ENCODE data around the gene DCC. TPM values are rescaled to one million over a fixed set of nuclear protein-coding genes. Genes with fewer than 3 reads are reported as not detected.

Gene DCC
- total and polyA plus RNA-seq, 2 donors (not counting 1 experiment from before 2014, with no cell fraction given) = 0.14 TPM; not detected in 1

DNA sequence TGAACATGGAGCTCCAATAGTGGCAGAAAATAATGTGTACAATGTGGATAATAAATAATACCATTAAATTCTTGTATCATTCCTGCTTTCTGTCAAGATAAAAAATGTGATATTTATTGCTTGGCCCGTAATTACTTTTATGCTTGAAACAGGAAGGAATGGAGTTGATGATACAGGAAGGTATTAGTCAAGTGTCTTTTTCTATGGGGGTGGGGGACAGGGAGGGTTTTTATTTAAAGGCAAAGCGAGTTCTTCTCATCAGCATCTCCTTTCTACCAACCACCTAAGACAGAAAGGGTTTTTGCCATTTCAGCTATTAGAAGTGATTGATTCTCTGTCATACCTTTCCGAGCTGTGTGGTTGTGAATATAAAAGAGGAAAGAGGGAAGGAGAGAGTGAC is 135.3 kb downstream of the DCC start:
- H2AFZ ChIP-seq (ENCODE audit: low read length) = no peak overlapping the region
- H3K4me1 ChIP-seq (ENCODE audit: control insufficient read depth, extremely low read depth, insufficient read depth, low read length) = no peaks in the 10 kb centered on the region
- H3K36me3 ChIP-seq (ENCODE audit: control insufficient read depth, insufficient read depth, low read length) = no peaks in the 10 kb centered on the region
- H3K9me3 ChIP-seq (ENCODE audit: control insufficient read depth, insufficient read depth, low read depth, low read length) = no peaks in the 10 kb centered on the region
- no peaks in the 10 kb centered on the region for H3K79me2 ChIP-seq (ENCODE audit: control insufficient read depth, insufficient read depth, low read length)
- no peaks in the 10 kb centered on the region for H3K27me3 ChIP-seq (ENCODE audit: control insufficient read depth, insufficient read depth, low read length)
- no peak overlapping the region for H3K4me3 ChIP-seq (replicated peaks in 1 of 4; ENCODE audit: control extremely low read depth in 1 of 4, insufficient read depth in 1 of 4, low read depth in 3 of 4, low read length in 4 of 4)
- TF ChIP-seq, protein P1, sequence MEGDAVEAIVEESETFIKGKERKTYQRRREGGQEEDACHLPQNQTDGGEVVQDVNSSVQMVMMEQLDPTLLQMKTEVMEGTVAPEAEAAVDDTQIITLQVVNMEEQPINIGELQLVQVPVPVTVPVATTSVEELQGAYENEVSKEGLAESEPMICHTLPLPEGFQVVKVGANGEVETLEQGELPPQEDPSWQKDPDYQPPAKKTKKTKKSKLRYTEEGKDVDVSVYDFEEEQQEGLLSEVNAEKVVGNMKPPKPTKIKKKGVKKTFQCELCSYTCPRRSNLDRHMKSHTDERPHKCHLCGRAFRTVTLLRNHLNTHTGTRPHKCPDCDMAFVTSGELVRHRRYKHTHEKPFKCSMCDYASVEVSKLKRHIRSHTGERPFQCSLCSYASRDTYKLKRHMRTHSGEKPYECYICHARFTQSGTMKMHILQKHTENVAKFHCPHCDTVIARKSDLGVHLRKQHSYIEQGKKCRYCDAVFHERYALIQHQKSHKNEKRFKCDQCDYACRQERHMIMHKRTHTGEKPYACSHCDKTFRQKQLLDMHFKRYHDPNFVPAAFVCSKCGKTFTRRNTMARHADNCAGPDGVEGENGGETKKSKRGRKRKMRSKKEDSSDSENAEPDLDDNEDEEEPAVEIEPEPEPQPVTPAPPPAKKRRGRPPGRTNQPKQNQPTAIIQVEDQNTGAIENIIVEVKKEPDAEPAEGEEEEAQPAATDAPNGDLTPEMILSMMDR (conservative IDR thresholded peaks at IDR 0.05 in 1 of 2, IDR thresholded peaks at IDR 0.05 in 1 of 2; ENCODE audit: low read depth in 1 of 2, low read length in 2 of 2) = no peak
- TF ChIP-seq EZH2 (IDR thresholded peaks at IDR 0.05; ENCODE audit: low read length, missing control alignments) = no peak
- no peak overlapping the region for H3K27ac ChIP-seq (ENCODE audit: insufficient read depth, low read length)
- no peaks in the 10 kb centered on the region for H4K20me1 ChIP-seq (ENCODE audit: control insufficient read depth, extremely low read depth, insufficient read depth, low read length)
- DNase-seq (ENCODE audit: low read depth in 2 of 2) = no peak
- no peak overlapping the region for H3K9ac ChIP-seq (ENCODE audit: insufficient read depth, low read length)
- no peak overlapping the region for H3K4me2 ChIP-seq (ENCODE audit: extremely low read depth, insufficient read depth, low read length)

DNA sequence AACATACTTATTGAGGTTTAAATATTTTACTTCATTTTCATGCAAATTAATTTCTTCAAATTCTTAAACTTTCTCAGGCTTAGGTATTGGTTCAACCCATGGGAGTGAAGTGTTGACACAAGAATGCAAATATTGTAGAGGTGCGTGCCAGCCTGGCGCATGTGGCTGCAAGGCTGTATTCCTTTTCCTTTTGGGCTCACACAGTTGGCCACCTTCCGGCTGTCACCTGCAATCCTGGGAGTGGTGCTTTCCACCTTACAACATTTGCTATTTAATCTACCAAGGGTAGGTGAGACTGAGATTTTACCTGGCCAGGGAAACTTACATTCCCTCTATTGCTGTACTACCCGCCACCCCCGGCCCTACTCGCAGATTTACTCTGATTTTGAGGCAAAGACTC is 141.1 kb downstream of the DCC start:
- Histone ChIP-seq H3K36me3 (ENCODE audit: control insufficient read depth, insufficient read depth, low read length) (no peaks in the 10 kb centered on the region), H3K79me2 (ENCODE audit: control insufficient read depth, insufficient read depth, low read length) (no peaks in the 10 kb centered on the region)

DNA sequence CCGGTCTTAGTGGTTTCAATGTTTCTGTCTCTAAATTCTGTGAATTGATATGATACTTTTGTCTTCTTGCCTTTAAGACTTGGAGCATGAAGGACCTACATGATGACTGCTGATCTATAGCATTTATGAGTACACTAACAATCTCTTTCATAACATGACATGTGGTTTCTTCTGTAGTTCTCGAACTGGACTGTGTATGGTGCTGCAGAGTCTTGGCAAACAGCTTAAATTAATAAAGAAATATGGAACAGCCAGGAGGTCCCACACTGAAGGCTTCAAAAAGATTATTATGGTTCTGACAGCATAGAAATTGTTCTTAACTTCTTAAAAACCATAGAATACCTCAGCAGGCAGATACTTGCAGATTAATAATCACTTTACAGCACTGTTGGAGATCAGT is 145.0 kb downstream of the DCC start:
- Histone ChIP-seq H3K4me3 (replicated peaks in 1 of 4; ENCODE audit: control extremely low read depth in 1 of 4, insufficient read depth in 1 of 4, low read depth in 3 of 4, low read length in 4 of 4) (no peak overlapping the region), H4K20me1 (ENCODE audit: control insufficient read depth, extremely low read depth, insufficient read depth, low read length) (no peaks in the 10 kb centered on the region), H3K4me2 (ENCODE audit: extremely low read depth, insufficient read depth, low read length) (no peak overlapping the region), H3K27ac (ENCODE audit: insufficient read depth, low read length) (no peak overlapping the region), H3K27me3 (ENCODE audit: control insufficient read depth, insufficient read depth, low read length) (no peaks in the 10 kb centered on the region), H3K79me2 (ENCODE audit: control insufficient read depth, insufficient read depth, low read length) (no peaks in the 10 kb centered on the region), H3K36me3 (ENCODE audit: control insufficient read depth, insufficient read depth, low read length) (no peaks in the 10 kb centered on the region), H3K4me1 (ENCODE audit: control insufficient read depth, extremely low read depth, insufficient read depth, low read length) (no peaks in the 10 kb centered on the region), H3K9ac (ENCODE audit: insufficient read depth, low read length) (no peak overlapping the region), H3K9me3 (ENCODE audit: control insufficient read depth, insufficient read depth, low read depth, low read length) (no peaks in the 10 kb centered on the region), H2AFZ (ENCODE audit: low read length) (no peak overlapping the region)
- DNase-seq (ENCODE audit: low read depth in 2 of 2) = no peak
- TF ChIP-seq, protein P1 (conservative IDR thresholded peaks at IDR 0.05 in 1 of 2, IDR thresholded peaks at IDR 0.05 in 1 of 2; ENCODE audit: low read depth in 1 of 2, low read length in 2 of 2) = peak in 1 of 2 donors; percentile 1
- no peak for TF ChIP-seq EZH2 (IDR thresholded peaks at IDR 0.05; ENCODE audit: low read length, missing control alignments)

More for the DNA sequence above, 141.1 kb downstream of the DCC start:
- Histone ChIP-seq H4K20me1 (ENCODE audit: control insufficient read depth, extremely low read depth, insufficient read depth, low read length) (no peaks in the 10 kb centered on the region), H2AFZ (ENCODE audit: low read length) (no peak overlapping the region), H3K27me3 (ENCODE audit: control insufficient read depth, insufficient read depth, low read length) (no peaks in the 10 kb centered on the region), H3K9ac (ENCODE audit: insufficient read depth, low read length) (no peak overlapping the region), H3K4me2 (ENCODE audit: extremely low read depth, insufficient read depth, low read length) (no peak overlapping the region), H3K9me3 (ENCODE audit: control insufficient read depth, insufficient read depth, low read depth, low read length) (no peaks in the 10 kb centered on the region), H3K27ac (ENCODE audit: insufficient read depth, low read length) (no peak overlapping the region), H3K4me3 (replicated peaks in 1 of 4; ENCODE audit: control extremely low read depth in 1 of 4, insufficient read depth in 1 of 4, low read depth in 3 of 4, low read length in 4 of 4) (no peak overlapping the region), H3K4me1 (ENCODE audit: control insufficient read depth, extremely low read depth, insufficient read depth, low read length) (no peaks in the 10 kb centered on the region)
- no peak for DNase-seq (ENCODE audit: low read depth in 2 of 2)
- TF ChIP-seq, protein P1 (conservative IDR thresholded peaks at IDR 0.05 in 1 of 2, IDR thresholded peaks at IDR 0.05 in 1 of 2; ENCODE audit: low read depth in 1 of 2, low read length in 2 of 2) = no peak
- no peak for TF ChIP-seq EZH2 (IDR thresholded peaks at IDR 0.05; ENCODE audit: low read length, missing control alignments)

Data from fibroblast of lung (primary cell).